ENCODE measurements around the gene GMEB1.

- no peak for TF ChIP-seq POLR2A (IDR thresholded peaks at IDR 0.05; ENCODE audit: low read length)
- TF ChIP-seq GATA1 (IDR thresholded peaks at IDR 0.05; ENCODE audit: low read depth, low read length) = no peak
Observed at GRCh38 chr1:28720376-28720775, 51.8 kb downstream of the GMEB1 start.
